HepG2 (cell line): ENCODE measurements around the gene PTRHD1. TPM values are rescaled to one million over a fixed set of nuclear protein-coding genes. Genes with fewer than 3 reads are reported as not detected.

ENCODE experiments used
- ATAC-seq: fragments of 200-7000 bp; cut with Tn5 transposase; 3 replicates; pipeline ENCODE4 v1.9.1; 2020; ENCODE audit warnings: mild to moderate bottlenecking, moderate library complexity
- BruUV-seq: library from RNA; stranded (reverse); fragments of 400-500 nt; replicated peaks from 2 replicates; lab custom pipeline; 2021; lab: Mats Ljungman, UMichigan
- CTCF ChIA-PET: fragments of 300-600 bp; formaldehyde crosslinking; extraction: SDS; loops from one replicate; lab custom pipeline; 2021; ENCODE audit warnings: low total read pairs, inconsistent platforms, low intra/inter-chr PET ratio; lab: Yijun Ruan, JAX
- POLR2A ChIA-PET: fragments of 350-600 bp; sonication (Branson Sonifier 250); formaldehyde crosslinking; loops from one replicate; lab custom pipeline; 2020; ENCODE audit warnings: antibody characterized with exemption, inconsistent platforms; lab: Yijun Ruan, JAX
- DNase-seq: peaks from one replicate; pipeline ENCODE4 v3.0.0-alpha.2; 2015; ENCODE audit warnings: low spot score
- FAIRE-seq: peaks from 3 replicates; lab custom pipeline; 2011; peaks lifted over from hg19 to GRCh38; lab: Jason Lieb, UNC
- H2AFZ ChIP-seq: one replicate; pipeline ENCODE4 v1.6.1; 2011; ENCODE audit warnings: low read length, inconsistent platforms
- H3K27ac ChIP-seq: fragments of 300-600 bp; 3 replicates; pipeline ENCODE4 v1.8.0; 2011; ENCODE audit warnings: mixed run types, mild to moderate bottlenecking, mixed read lengths, low read length, inconsistent platforms; ENCODE audit not compliant: insufficient read depth; ENCODE audit errors: extremely low read length
- H3K27me3 ChIP-seq, 2 experiments: fragments of 200-600 bp in 1 of 2; 2 replicates in 1 of 2; 3 replicates in 1 of 2; pipeline versions ENCODE4 v1.6.0 to v1.8.0; 2011; ENCODE audit warnings: low read length in 2 of 2, mild to moderate bottlenecking in 2 of 2, moderate library complexity in 2 of 2, inconsistent platforms in 1 of 2; ENCODE audit not compliant: insufficient read depth in 2 of 2, control insufficient read depth in 1 of 2
- H3K36me3 ChIP-seq, 2 experiments: fragments of 200-600 bp in 1 of 2; replicated peaks in 1 of 2; 2 replicates in 1 of 2; 3 replicates in 1 of 2; pipeline versions ENCODE4 v1.5.1 to v1.8.0; 2011; ENCODE audit warnings: low read length in 2 of 2, inconsistent platforms in 1 of 2; ENCODE audit not compliant: insufficient read depth in 2 of 2, control insufficient read depth in 1 of 2
- H3K4me1 ChIP-seq: 2 replicates; pipeline ENCODE4 v1.5.1; 2012; ENCODE audit warnings: low read length, inconsistent platforms; ENCODE audit not compliant: insufficient read depth
- H3K4me2 ChIP-seq: 2 replicates; pipeline ENCODE4 v1.6.0; 2011; ENCODE audit warnings: low read depth, low read length, inconsistent platforms
- H3K4me3 ChIP-seq, 3 experiments: fragments of 200-600 bp in 1 of 3; sonication (generic), shearing (Covaris generic) in 1 of 3; replicated peaks in 1 of 3; 2 replicates each; pipeline ENCODE4 v1.5.1; 2011 to 2016; ENCODE audit warnings: low read length in 3 of 3, inconsistent platforms in 2 of 3, low read depth in 2 of 3, mild to moderate bottlenecking in 2 of 3, control low read depth in 1 of 3, mixed read lengths in 1 of 3; ENCODE audit not compliant: insufficient read depth in 1 of 3
- H3K79me2 ChIP-seq: one replicate; pipeline ENCODE4 v1.6.1; 2011; ENCODE audit warnings: low read length, inconsistent platforms; ENCODE audit not compliant: insufficient read depth
- H3K9ac ChIP-seq: 2 replicates; pipeline ENCODE4 v1.6.0; 2011; ENCODE audit warnings: mild to moderate bottlenecking, low read depth, low read length, inconsistent platforms; ENCODE audit not compliant: insufficient read depth
- H3K9me3 ChIP-seq: 2 replicates; pipeline ENCODE4 v1.5.1; 2012; ENCODE audit warnings: mild to moderate bottlenecking, low read length
- H4K20me1 ChIP-seq: 2 replicates; pipeline ENCODE4 v1.6.0; 2011; ENCODE audit warnings: inconsistent platforms, mild to moderate bottlenecking, low read length, moderate library complexity; ENCODE audit not compliant: insufficient read depth
- HNRNPK ChIP-seq: fragments of 200-400 bp; formaldehyde crosslinking; IDR thresholded peaks from 2 replicates; pipeline ENCODE4 v1.6.1; 2018; ENCODE audit warnings: low read length, low read depth, moderate library complexity, mild to moderate bottlenecking; ENCODE audit not compliant: poor library complexity, severe bottlenecking
- MYPOP ChIP-seq: sonication (generic); formaldehyde crosslinking; IDR thresholded peaks from 2 replicates; pipeline ENCODE4 v1.8.1; 2023; ENCODE audit warnings: mild to moderate bottlenecking, moderate library complexity, missing genetic modification reagents
- ZBTB38 ChIP-seq: sonication (generic); formaldehyde crosslinking; IDR thresholded peaks from 2 replicates; pipeline ENCODE4 v1.5.1; 2020; ENCODE audit warnings: mild to moderate bottlenecking, missing genetic modification reagents
- ZFX ChIP-seq: sonication (generic); formaldehyde crosslinking; IDR thresholded peaks from 2 replicates; pipeline ENCODE4 v1.4.0; 2020; ENCODE audit warnings: mild to moderate bottlenecking, low read depth, missing genetic modification reagents, moderate library complexity
- ZNF18 ChIP-seq: sonication (generic); formaldehyde crosslinking; IDR thresholded peaks from 2 replicates; pipeline ENCODE4 v1.8.0; 2022; ENCODE audit warnings: mild to moderate bottlenecking, missing genetic modification reagents; ENCODE audit not compliant: insufficient replicate concordance
- ZNF44 ChIP-seq: sonication (generic); formaldehyde crosslinking; IDR thresholded peaks from 2 replicates; pipeline ENCODE4 v1.5.1; 2020; ENCODE audit warnings: mild to moderate bottlenecking, missing genetic modification reagents
- WGBS: methylation state at CpG from one replicate; pipeline ENCODE4 v1.1.6; 2017; ENCODE audit warnings: low lambda C conversion rate; 5-methylcytosine and 5-hydroxymethylcytosine counted together
- in situ Hi-C: cut with HindIII; loops from 2 replicates; pipeline ENCODE4 v1.10.0; 2017; ENCODE audit warnings: low pct_unique_long_range_greater_than_20kb; ENCODE audit not compliant: extremely low pct_ligation_motif_present
- intact Hi-C: fragments of 100-400 bp; cut with micrococcal nuclease; formaldehyde crosslinking; loops from one replicate; pipeline ENCODE4 v1.10.0; 2022; ENCODE audit not compliant: unreplicated experiment
- polyA plus RNA-seq, 8 experiments: library from polyadenylated mRNA; depleted of rRNA in 3 of 8; stranded (reverse) in 7 of 8; unstranded in 1 of 8; fragments of >200 nt; fragmentation: Illumina TruSeq in 4 of 8; extraction: Trizol in 4 of 8; gene quantifications; 2 replicates each; pipeline versions ENCODE4 v1.2.1 to v1.2.3, GENCODE V29; 2011 to 2016; ENCODE audit warnings: low read depth in 4 of 8, missing spikeins in 1 of 8, mixed read lengths in 1 of 8; ENCODE audit not compliant: insufficient read depth in 1 of 8
- total RNA-seq, 5 experiments: library from RNA; depleted of rRNA; stranded (reverse); fragments of >200 nt; fragmentation: Illumina TruSeq; extraction: Trizol; gene quantifications; 2 replicates each; pipeline ENCODE4 v1.2.3, GENCODE V29; 2016; ENCODE audit warnings: low read depth in 1 of 5

PTRHD1 gene
- total and polyA plus RNA-seq, 2 of the 13 experiments (the other 11 are each of a cell fraction or from before 2014, with no cell fraction given): 72.6 to 90.8 TPM

GRCh38 chr2:24815171-24815570 is 22.0 kb upstream of the PTRHD1 start:
- H3K9me3 ChIP-seq: no peaks in the 10 kb centered on the region
- TF ChIP-seq MYPOP (no peak), HNRNPK (no peak), ZNF44 (CRISPR knock-in tag) (no peak), ZFX (CRISPR knock-in tag) (no peak), ZBTB38 (no peak), ZNF18 (CRISPR knock-in tag) (no peak)
- TF ChIP-seq, all 625 proteins: peak for 0
- BruUV-seq: no TSS peak
- Histone ChIP-seq H3K79me2 (peaks cover 29% of the 10 kb centered on the region), H4K20me1 (no peaks in the 10 kb centered on the region), H2AFZ (no peak overlapping the region), H3K4me3 (no peak overlapping the region), H3K27ac (no peak overlapping the region), H3K9ac (no peak overlapping the region), H3K4me2 (no peak overlapping the region), H3K4me1 (peaks cover 18% of the 10 kb centered on the region), H3K27me3 (no peaks in the 10 kb centered on the region), H3K36me3 (peaks cover 30 to 65% of the 10 kb centered on the region in 2 experiments)
- CTCF ChIA-PET: no interaction called here
- no peak for FAIRE-seq
- ATAC-seq: no peak
- intact Hi-C loops: no loop called here
- WGBS: 90% methylated on average over 4 of the region's 4 CpGs
- DNase-seq: no peak
- POLR2A ChIA-PET: no interaction called here
- in situ Hi-C loops: no loop called here
